Astrocyte of the spinal cord (primary cell): ENCODE measurements around the gene SS18.

ENCODE experiments used
- DNase-seq: peaks from one replicate; pipeline ENCODE4 v3.0.0; 2011; ENCODE audit warnings: low read depth, low spot score
- H3K4me3 ChIP-seq: 2 replicates; pipeline ENCODE4 v1.5.1; 2011; ENCODE audit warnings: low read depth, mild to moderate bottlenecking, low read length, moderate library complexity
- in situ Hi-C: cut with HindIII; loops from 2 replicates; pipeline ENCODE4 v1.10.0; 2017; ENCODE audit warnings: low sequenced_read_pairs
- TF ChIP-seq, protein P1 (sequence below): IDR thresholded peaks from 2 replicates; pipeline ENCODE4 v1.5.1; 2012; ENCODE audit warnings: low read depth, mild to moderate bottlenecking, low read length, inconsistent platforms

SS18 gene

DNA sequence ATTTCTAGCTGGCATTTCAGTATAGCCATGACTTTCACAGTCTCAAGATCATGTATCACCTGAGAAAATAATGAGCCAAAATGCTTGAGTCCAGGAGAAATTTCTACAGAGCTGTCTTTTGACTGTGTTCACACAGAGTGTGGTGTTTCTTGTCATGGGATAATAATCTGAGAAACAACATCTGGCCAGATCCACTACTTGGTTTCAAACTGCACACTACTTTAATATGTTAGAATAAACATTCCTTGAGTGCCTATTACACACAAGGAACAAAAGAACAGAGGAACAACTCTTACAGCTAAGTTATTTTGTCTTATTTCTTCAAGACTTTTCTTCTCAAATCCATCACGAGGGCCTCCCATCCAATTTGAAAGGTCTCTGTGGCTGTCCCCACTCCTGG lies 108.3 kb downstream of the SS18 start:
- TF ChIP-seq, protein P1, sequence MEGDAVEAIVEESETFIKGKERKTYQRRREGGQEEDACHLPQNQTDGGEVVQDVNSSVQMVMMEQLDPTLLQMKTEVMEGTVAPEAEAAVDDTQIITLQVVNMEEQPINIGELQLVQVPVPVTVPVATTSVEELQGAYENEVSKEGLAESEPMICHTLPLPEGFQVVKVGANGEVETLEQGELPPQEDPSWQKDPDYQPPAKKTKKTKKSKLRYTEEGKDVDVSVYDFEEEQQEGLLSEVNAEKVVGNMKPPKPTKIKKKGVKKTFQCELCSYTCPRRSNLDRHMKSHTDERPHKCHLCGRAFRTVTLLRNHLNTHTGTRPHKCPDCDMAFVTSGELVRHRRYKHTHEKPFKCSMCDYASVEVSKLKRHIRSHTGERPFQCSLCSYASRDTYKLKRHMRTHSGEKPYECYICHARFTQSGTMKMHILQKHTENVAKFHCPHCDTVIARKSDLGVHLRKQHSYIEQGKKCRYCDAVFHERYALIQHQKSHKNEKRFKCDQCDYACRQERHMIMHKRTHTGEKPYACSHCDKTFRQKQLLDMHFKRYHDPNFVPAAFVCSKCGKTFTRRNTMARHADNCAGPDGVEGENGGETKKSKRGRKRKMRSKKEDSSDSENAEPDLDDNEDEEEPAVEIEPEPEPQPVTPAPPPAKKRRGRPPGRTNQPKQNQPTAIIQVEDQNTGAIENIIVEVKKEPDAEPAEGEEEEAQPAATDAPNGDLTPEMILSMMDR, result no peak
- in situ Hi-C loops, result no loop called here
- H3K4me3 ChIP-seq, result no peak overlapping the region
- no peak for DNase-seq

DNA sequence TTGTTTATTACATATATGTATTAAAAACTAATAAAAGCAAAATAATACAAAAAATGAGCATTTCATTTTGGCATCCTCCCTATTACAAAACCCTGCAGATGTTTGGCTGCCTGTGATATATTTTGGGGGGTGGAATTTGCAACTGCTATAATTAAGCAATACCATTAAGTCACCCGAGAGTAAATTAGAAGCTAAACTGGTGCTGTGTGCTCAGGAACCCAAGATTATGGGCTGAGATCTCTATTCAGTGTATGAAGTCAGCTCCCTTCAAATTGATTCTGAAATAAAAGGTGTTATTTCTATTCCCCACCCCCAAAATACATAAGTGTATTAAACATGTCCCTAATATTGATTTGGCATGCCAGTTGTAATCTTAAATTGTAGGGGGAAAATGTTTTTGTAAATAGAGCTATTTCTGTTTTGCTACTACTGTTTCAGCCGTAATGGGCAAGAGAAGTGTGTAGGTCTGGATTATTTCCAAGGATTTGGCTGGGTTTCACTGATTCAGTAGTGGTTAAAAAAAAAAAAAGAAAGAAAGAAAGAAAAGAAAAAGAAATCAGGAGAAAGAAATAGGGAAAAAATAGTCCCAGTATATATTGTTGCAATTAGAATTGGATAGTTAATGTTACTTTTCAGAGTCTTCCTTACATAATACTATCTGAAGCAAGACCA lies 110.9 kb downstream of the SS18 start:
- in situ Hi-C loops, result no loop called here
- TF ChIP-seq, protein P1, result no peak
- DNase-seq, result no peak

DNA sequence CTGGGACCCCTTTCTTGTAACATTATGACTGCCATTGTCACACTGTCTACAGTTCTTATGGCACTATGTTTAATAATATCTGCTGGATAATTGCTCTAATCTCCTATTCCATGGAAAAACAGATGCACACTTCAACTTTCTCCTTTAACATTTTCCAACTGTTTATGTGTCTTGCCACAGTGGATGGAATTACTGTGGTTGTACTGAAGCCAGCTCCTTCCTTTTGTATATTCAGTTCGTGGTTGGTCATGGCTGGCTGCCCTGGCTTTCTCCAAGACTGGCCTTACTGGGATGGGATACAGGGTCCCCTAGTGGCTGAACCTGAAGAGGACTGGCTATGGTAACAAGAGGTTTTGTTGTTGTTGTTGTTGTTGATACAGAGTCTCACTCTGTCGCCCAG lies 113.9 kb downstream of the SS18 start:
- in situ Hi-C loops, result no loop called here
- peak; percentile 9 for DNase-seq
- H3K4me3 ChIP-seq, result no peak overlapping the region
- TF ChIP-seq, protein P1, result no peak

More for the DNA sequence above, 110.9 kb downstream of the SS18 start:
- no peak overlapping the region for H3K4me3 ChIP-seq

DNA sequence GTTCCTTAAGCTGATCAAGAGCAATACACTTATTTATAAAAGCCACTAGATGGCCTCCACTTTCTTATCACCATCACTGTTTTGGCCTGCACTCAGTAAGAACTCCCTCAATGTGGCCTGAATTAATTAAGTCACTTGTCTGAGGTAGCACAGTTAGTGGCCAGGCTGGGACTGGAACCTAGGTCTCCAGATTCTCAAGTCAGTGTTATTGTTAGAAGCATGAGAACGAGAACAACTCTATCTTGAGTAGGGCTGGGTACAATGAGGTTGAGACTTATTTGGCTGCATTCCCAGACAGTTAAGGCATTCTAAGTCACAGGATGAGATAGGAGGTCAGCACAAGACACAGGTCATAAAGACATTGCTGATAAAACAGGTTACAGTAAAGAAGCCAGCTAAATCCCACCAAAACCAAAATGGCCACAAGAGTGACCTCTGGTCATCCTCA lies 115.8 kb downstream of the SS18 start:
- no peak for DNase-seq
- TF ChIP-seq, protein P1, result no peak
- in situ Hi-C loops, result no loop called here
- no peak overlapping the region for H3K4me3 ChIP-seq
